PC-3 (cell line): ENCODE data around the gene ZMIZ1.

ENCODE experiments used
- EZH2 ChIP-seq: fragments of 300-600 bp; sonication (generic); IDR thresholded peaks from one replicate; pipeline ENCODE4 v1.6.1; 2017; ENCODE audit warnings: antibody characterized with exemption, mild to moderate bottlenecking, low read length; ENCODE audit not compliant: unreplicated experiment
- EZH2phosphoT487 ChIP-seq: fragments of 300-600 bp; sonication (generic); IDR thresholded peaks from 2 replicates; pipeline ENCODE4 v1.6.1; 2018; ENCODE audit warnings: mild to moderate bottlenecking, antibody characterized with exemption, low read length, borderline replicate concordance
- TF ChIP-seq, protein P1 (sequence below): fragments of 300-600 bp; sonication (generic); conservative IDR thresholded peaks from 2 replicates; pipeline ENCODE4 v1.5.1; 2017; ENCODE audit warnings: antibody characterized with exemption, low read depth, mild to moderate bottlenecking, low read length

DNA sequence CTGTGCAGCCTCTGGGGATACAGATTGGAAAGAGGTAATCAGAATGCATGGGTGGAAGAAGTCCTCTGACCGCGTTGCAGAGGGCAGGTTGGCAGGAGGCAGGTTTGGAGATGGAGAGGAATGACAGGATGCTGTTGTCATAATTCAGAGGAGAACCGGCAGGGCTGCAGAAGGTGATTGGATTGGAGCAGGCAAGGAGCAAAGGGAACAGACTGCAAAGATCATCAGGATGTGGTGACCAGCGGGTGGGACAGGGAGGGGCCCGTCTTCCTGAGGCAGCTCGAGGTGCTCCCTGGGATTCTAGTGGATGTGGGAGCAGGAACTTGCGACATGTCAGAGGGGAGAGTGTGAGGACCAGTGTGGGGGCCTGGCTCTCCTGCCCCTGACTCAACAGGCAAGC, 200.0 kb downstream of the ZMIZ1 start:
- no peak for TF ChIP-seq EZH2phosphoT487
- TF ChIP-seq, protein P1, sequence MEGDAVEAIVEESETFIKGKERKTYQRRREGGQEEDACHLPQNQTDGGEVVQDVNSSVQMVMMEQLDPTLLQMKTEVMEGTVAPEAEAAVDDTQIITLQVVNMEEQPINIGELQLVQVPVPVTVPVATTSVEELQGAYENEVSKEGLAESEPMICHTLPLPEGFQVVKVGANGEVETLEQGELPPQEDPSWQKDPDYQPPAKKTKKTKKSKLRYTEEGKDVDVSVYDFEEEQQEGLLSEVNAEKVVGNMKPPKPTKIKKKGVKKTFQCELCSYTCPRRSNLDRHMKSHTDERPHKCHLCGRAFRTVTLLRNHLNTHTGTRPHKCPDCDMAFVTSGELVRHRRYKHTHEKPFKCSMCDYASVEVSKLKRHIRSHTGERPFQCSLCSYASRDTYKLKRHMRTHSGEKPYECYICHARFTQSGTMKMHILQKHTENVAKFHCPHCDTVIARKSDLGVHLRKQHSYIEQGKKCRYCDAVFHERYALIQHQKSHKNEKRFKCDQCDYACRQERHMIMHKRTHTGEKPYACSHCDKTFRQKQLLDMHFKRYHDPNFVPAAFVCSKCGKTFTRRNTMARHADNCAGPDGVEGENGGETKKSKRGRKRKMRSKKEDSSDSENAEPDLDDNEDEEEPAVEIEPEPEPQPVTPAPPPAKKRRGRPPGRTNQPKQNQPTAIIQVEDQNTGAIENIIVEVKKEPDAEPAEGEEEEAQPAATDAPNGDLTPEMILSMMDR: no peak
- no peak for TF ChIP-seq EZH2
